AG09319 (cell line): Measurements from ENCODE around the gene AKAP13.

Experiments
- DNase-seq: peaks from one replicate; pipeline ENCODE4 v3.0.0-alpha.2; 2010; ENCODE audit warnings: low read depth; ENCODE audit errors: extremely low read depth
- CTCF ChIP-seq: IDR thresholded peaks from 2 replicates; pipeline ENCODE4 v1.5.1; 2011; ENCODE audit warnings: low read depth, mild to moderate bottlenecking, inconsistent platforms, low read length, moderate library complexity

AKAP13 gene

GRCh38 chr15:85557385-85557784, 177.0 kb downstream of the AKAP13 start:
- DNase-seq, result no peak
- TF ChIP-seq CTCF, result no peak

GRCh38 chr15:85558848-85559247, 178.4 kb downstream of the AKAP13 start:
- no peak for DNase-seq
- no peak for TF ChIP-seq CTCF

- no peak for TF ChIP-seq CTCF
- DNase-seq, result no peak
These were observed 179.1 kb downstream of the AKAP13 start for GRCh38 chr15:85559530-85559929.

GRCh38 chr15:85562824-85563223, 182.4 kb downstream of the AKAP13 start:
- no peak for TF ChIP-seq CTCF
- DNase-seq, result no peak

GRCh38 chr15:85563328-85563727, 182.9 kb downstream of the AKAP13 start:
- TF ChIP-seq CTCF, result no peak
- no peak for DNase-seq

GRCh38 chr15:85563731-85564130, 183.3 kb downstream of the AKAP13 start:
- no peak for DNase-seq
- TF ChIP-seq CTCF, result no peak

GRCh38 chr15:85564686-85565085, 184.3 kb downstream of the AKAP13 start:
- no peak for DNase-seq
- no peak for TF ChIP-seq CTCF
